ENCODE results near the gene SLC29A4.

GRCh38 chr7:5283421-5284303, 919 bp downstream of the SLC29A4 start:
- TF ChIP-seq CTCF (conservative IDR thresholded peaks at IDR 0.05; ENCODE audit: low read depth, low read length) (no peak), EZH2phosphoT487 (IDR thresholded peaks at IDR 0.05; ENCODE audit: borderline replicate concordance, low read length) (no peak)

All from PC-3 (cell line).